GM12892 (cell line): ENCODE results near the gene PIP4K2A.

ENCODE experiments used
- POLR2A ChIP-seq: IDR thresholded peaks from 2 replicates; pipeline ENCODE4 v1.6.1; 2011; ENCODE audit warnings: low read depth, low read length, control low read depth
- TAF1 ChIP-seq: IDR thresholded peaks from 2 replicates; pipeline ENCODE4 v1.6.1; 2011; ENCODE audit warnings: low read depth, mild to moderate bottlenecking, control low read depth, low read length, borderline replicate concordance

DNA sequence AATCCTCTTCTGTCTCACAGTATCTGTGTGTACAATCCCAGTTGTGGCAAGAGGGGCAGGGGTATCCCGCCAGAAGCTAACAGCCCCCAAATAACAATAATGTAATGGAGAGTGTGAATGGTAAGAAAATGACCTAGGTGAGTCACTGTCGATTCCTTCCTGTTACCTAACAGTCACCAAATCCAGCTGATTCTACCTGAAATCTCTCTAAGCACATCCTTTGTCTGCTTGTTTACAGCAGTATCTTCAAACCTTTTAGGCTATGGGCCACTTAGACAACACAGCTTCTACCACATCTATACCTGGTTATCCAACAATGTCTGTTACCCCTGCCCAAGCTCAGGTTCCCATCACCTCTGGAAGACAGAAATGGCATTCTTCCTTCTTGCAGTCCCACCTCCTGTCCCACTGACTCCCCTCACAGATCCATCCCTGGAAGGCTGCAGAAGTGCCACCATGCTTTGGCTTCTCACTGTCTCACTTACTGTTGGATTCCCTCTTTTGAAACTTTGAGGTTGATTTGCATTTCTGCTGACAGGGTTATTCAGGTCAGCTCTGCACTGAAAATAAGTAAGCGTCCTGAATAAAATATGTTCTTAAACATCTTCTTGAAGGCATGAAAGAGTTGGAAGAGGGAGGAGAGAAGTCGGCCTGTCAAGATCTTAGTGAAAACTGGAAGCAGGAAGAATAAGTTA is 13.1 kb downstream of the PIP4K2A start:
- no peak for TF ChIP-seq POLR2A
- TF ChIP-seq TAF1: no peak
